Mucosa of rectum (tissue), 2 donors: ENCODE measurements around the gene LYPD5.
A peak's percentile ranks its signal among the peaks of the same experiment; 100 is the strongest.

Source experiments
- H3K27ac ChIP-seq, 2 donors: one replicate each; pipeline ENCODE4 v1.7.0; 2013; ENCODE audit warnings: inconsistent platforms in 2 of 2, low read depth in 2 of 2, low read length in 2 of 2
- H3K27me3 ChIP-seq, 2 donors: one replicate each; pipeline ENCODE4 v1.7.0; 2013; ENCODE audit warnings: low read length in 2 of 2; ENCODE audit not compliant: control insufficient read depth in 2 of 2, insufficient read depth in 2 of 2
- H3K36me3 ChIP-seq, 2 donors: one replicate each; pipeline ENCODE4 v1.7.0; 2013; ENCODE audit warnings: low read length in 2 of 2; ENCODE audit not compliant: control insufficient read depth in 2 of 2, insufficient read depth in 2 of 2
- H3K4me1 ChIP-seq, 2 donors: one replicate each; pipeline ENCODE4 v1.7.0; 2013; ENCODE audit warnings: low read length in 2 of 2, mild to moderate bottlenecking in 1 of 2; ENCODE audit not compliant: control insufficient read depth in 2 of 2, insufficient read depth in 2 of 2
- H3K4me3 ChIP-seq, 2 donors: one replicate each; pipeline ENCODE4 v1.7.0; 2013; ENCODE audit warnings: low read length in 2 of 2
- H3K9ac ChIP-seq, 2 donors: one replicate each; pipeline ENCODE4 v1.7.0; 2013; ENCODE audit warnings: low read length in 2 of 2, low read depth in 1 of 2, mild to moderate bottlenecking in 1 of 2
- H3K9me3 ChIP-seq, 2 donors: one replicate each; pipeline ENCODE4 v1.7.0; 2013; ENCODE audit warnings: low read length in 2 of 2; ENCODE audit not compliant: control insufficient read depth in 2 of 2
- donor health status: healthy.
- donor health status: Normal muscosa, but diverticular disease.

Gene LYPD5

DNA sequence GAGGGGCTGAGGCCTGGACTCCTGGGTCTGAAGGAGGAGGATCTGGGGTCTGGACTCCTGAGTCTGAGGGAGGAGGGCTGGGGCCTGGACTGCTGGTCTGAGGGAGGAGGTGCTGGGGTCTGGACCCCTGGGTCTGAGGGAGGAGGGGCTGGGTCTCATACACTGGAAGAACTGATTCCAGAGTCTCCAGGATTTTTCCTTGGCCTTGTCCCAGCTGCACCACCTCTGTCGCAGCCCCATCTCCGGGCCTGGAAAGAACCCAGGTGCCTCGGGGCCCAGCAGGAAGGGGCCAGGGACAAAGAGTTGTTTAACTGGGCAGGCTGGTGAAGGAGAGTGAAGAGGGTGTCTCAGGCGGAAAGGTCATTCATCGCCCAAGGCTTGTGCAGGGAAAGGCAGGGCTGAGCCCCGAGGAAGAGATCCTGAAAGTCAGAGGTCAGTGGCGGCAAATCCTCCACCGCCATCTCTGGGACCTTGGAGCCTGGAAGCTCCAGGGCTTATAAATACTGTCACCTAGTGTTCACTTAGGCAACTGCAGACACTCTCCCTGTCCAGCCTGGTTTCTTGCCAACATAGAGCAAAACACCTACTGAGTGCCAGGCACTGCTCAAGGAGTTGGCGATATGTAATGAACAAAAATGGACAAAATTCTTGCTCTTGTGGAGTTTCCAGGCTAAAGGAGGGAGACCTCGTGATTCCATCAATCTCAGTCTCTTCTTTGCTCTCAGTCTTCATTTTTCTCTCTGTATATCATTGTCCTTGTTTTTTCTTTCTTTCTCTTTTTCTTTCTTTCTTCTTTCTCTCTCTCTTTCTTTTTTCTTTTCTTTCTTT, 17.1 kb downstream of the LYPD5 start:
- H3K4me1 ChIP-seq = peaks cover 29 to 38% of the 10 kb centered on the region in 2 donors
- H3K27ac ChIP-seq = peak overlapping the region in 1 of 2 donors; percentile 57
- peak overlapping the region in 1 of 2 donors; percentile 59 for H3K9ac ChIP-seq
- H3K27me3 ChIP-seq = no peaks in the 10 kb centered on the region
- H3K4me3 ChIP-seq = peak overlapping the region in 1 of 2 donors; percentile 24
- H3K36me3 ChIP-seq = no peaks in the 10 kb centered on the region
- H3K9me3 ChIP-seq = no peaks in the 10 kb centered on the region

DNA sequence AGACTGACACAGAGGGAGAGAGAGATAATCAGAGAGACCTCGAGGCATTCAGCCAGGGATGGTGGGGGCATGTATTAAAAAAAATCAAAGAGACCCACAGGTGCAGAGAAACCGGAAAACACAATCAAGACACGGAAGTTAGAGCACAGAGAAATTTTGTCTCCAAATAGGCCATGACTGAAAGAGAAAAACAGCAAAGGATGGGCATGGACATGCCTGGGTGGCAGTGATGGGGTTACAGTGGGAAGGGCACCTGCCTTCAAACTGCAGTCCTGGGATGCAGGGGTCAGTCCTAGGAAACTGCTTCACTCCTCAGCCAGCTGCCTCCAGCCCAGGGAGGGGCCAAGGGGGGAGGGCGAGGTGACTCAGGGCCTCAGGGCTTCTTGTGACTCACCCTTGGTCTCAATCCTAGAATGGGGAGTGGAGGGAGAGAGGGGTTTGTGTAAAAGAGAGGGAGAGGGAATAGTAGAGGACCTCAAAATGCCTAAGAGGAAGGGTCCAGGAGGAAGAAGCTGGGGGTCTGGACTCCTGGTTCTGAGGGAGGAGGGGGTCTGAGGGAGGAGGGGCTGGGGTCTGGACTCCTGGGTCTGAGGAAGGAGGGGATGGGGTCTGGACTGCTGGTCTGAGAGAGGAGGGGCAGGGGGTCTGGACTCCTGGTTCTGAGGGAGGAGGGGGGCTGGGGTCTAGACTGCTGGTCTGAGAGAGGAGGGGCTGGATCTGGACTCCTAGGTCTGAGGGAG, 17.8 kb downstream of the LYPD5 start:
- Histone ChIP-seq H3K27ac (peak overlapping the region; percentile 42 to 57), H3K9me3 (no peaks in the 10 kb centered on the region), H3K9ac (peak overlapping the region in 1 of 2 donors; percentile 59), H3K36me3 (no peaks in the 10 kb centered on the region), H3K4me1 (peaks cover 32 to 45% of the 10 kb centered on the region in 2 donors), H3K4me3 (no peak overlapping the region), H3K27me3 (no peaks in the 10 kb centered on the region)

DNA sequence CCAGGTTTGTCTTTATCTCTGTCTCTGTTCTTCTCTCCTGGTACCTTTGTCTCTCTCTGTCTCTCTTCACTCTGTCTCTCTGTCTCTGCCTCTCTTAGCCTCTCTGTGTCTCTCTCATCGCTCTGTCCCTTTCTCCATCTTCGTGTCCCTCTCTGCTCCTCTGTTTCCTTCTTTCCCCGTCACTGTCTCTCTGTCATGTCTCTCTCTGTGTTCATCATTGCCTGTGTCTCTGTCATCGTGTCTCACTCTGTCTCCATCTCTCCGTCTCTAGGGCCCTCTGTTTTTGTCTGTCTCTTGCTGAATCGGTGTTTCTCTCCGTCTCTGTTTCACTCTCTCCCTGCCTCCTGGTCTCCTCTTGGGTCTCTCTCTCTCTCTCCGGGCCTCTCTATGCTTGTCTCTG, 18.6 kb downstream of the LYPD5 start:
- H3K27ac ChIP-seq = peak overlapping the region; percentile 2 to 57
- H3K4me3 ChIP-seq = no peak overlapping the region
- H3K9ac ChIP-seq = no peak overlapping the region
- no peaks in the 10 kb centered on the region for H3K36me3 ChIP-seq
- H3K27me3 ChIP-seq = no peaks in the 10 kb centered on the region
- peaks cover 40 to 51% of the 10 kb centered on the region in 2 donors for H3K4me1 ChIP-seq
- no peaks in the 10 kb centered on the region for H3K9me3 ChIP-seq

DNA sequence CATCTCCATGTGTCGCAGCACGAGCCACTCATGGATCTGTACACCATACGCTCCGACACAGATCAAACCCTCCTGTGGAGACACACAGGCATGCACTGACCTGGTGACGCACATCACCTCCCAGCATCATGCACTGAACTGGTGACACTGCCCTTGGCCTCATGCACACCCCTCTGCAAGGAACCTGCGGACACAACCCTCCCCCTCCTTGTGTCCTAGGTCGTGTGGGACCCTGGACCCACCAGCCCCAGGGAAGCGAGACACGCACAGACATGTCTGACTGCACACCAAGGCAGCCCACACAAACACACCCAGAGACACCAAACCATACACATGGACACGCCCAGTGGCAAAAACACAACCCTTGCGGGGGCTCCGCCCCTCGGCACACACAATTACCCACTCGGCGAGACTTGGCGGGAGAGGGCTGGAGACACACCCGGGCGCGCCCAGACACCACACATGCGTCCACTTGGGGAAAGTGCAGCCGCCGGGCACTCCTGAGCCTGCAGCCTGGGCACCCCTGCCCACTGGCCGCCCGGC, 19.5 kb downstream of the LYPD5 start:
- no peaks in the 10 kb centered on the region for H3K36me3 ChIP-seq
- peak overlapping the region; percentile 33 to 62 for H3K4me3 ChIP-seq
- no peaks in the 10 kb centered on the region for H3K27me3 ChIP-seq
- peaks cover 46 to 58% of the 10 kb centered on the region in 2 donors for H3K4me1 ChIP-seq
- H3K9ac ChIP-seq = peak overlapping the region; percentile 14 to 36
- H3K27ac ChIP-seq = peak overlapping the region; percentile 1 to 59
- H3K9me3 ChIP-seq = no peaks in the 10 kb centered on the region

DNA sequence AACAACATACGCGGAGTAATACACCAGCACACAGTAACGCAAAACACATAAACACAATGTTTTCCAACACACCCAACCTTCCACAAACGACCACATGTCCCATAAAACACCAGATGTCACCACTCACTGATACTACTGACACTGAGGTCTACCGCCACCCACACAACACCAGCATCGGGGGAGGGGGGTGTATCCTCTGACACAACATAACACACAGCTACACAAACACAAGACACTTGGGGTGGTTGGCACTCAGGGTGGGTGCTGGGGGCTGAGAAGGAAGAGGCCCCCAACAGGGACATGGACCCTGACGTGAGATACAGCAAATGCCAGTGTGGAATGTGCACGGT, 20.0 kb downstream of the LYPD5 start:
- Histone ChIP-seq H3K36me3 (no peaks in the 10 kb centered on the region), H3K9ac (peak overlapping the region; percentile 9 to 27), H3K9me3 (no peaks in the 10 kb centered on the region), H3K4me3 (peak overlapping the region; percentile 33 to 62), H3K27ac (peak overlapping the region in 1 of 2 donors; percentile 59), H3K4me1 (peaks cover 51 to 63% of the 10 kb centered on the region in 2 donors), H3K27me3 (no peaks in the 10 kb centered on the region)

DNA sequence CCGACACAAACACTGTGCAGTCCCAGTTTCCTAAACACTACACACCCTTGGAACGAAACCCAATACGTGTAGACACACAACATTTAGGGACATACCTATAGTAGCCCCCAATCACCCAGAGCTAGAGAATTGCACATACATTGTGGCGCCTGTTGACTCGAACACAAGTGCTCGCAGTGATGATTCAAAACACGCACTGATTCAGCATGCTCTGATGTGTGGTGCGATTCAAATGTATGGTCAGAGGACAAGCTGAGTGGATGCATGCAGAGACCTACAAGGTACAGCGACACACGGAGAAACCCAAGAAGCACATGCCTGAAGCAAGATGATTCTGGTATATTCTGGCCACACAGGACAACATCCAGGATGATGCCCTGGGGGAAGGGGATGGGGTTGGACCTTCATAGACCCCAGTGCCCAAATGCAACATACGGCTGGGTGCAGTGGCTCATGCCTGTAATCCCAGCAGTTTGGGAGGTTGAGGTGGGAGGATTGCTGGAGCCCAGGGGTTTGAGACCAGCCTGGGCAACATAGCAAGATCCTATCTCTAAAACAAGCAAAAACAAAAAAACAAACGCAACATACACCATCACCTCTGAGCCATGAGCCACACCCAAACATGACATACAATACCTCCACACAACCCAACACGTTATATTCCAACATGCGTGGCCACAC, 20.5 kb downstream of the LYPD5 start:
- Histone ChIP-seq H3K27me3 (no peaks in the 10 kb centered on the region), H3K27ac (peak overlapping the region in 1 of 2 donors; percentile 91), H3K4me1 (peaks cover 56 to 63% of the 10 kb centered on the region in 2 donors), H3K4me3 (peak overlapping the region in 1 of 2 donors; percentile 62), H3K36me3 (no peaks in the 10 kb centered on the region), H3K9ac (peak overlapping the region in 1 of 2 donors; percentile 75), H3K9me3 (no peaks in the 10 kb centered on the region)

DNA sequence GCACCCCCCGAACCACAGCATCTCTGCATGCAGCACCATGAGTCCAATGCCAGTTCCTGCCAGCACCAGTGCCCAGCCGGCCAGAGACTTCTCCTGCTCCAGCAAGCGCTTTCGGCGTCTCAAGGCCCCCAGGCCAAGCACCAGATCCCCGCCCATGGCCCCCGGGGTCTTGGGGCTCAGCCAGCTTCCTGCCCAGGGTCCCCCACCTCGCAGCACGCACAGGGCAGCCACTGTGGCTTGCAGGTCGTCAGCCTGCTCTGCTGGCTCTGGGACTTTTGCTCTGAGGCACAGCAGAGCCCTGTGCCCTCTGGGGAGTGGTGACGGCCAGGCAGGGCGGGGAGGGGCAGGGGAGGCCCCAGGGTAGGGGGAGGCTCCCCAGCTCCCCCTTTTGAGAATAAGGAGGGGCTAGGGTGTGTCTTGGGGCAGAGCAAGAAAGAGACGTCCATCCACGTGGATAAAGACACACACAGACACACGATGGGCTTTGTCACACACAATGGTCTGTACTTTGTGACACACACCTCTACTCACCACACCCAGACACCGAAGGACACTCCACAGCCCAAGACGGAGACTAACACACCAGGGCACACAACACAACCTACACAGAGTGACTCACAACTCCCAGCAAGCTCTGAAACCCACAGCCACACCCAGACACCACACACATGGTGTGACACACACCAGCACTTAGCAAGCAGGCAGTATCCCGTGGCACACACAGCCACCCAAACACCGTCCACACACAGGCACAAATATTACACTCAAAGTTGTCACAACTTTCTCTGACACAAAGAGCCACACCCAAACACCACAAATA, 21.3 kb downstream of the LYPD5 start, which contains the start of gene KCNN4:
Gene KCNN4, minus strand, starts transcription at position 268 of the 820 bp plus-strand sequence. Its CDS starts 112 bp downstream, at position 156.
- H3K9ac ChIP-seq = peak within 1 kb of the TSS; percentile 75 to 87
- H3K36me3 ChIP-seq = no peaks in the 10 kb centered on the region
- H3K27me3 ChIP-seq = no peaks in the 10 kb centered on the region
- H3K4me1 ChIP-seq = peaks cover 64 to 70% of the 10 kb centered on the region in 2 donors
- peak within 1 kb of the TSS; percentile 91 to 92 for H3K27ac ChIP-seq
- H3K4me3 ChIP-seq = peak within 1 kb of the TSS; percentile 71
- no peaks in the 10 kb centered on the region for H3K9me3 ChIP-seq

DNA sequence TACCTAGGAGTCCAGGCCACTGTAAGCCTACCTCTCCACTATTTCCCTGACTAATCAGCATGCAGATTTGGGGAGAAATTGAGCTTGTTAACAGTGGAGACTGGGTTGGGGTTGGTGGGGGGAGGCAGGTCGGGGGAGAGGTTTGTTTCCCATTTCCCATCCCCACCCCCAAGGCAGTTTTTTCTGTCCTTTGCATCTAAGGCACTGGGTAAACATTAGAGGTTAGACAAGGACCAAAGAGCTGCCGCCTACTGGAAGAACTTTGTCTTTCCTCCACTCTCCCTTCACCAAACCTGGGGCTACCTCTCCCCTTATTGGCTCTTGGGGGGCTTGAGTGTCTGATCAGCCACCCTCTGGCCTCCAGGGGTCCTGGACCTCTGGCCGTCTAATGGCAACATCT, 22.4 kb downstream of the LYPD5 start:
- Histone ChIP-seq H3K27me3 (no peaks in the 10 kb centered on the region), H3K4me1 (peaks cover 66 to 76% of the 10 kb centered on the region in 2 donors), H3K9me3 (no peaks in the 10 kb centered on the region), H3K36me3 (no peaks in the 10 kb centered on the region), H3K9ac (peak overlapping the region; percentile 75 to 87), H3K27ac (peak overlapping the region; percentile 91 to 92), H3K4me3 (peak overlapping the region; percentile 71)

DNA sequence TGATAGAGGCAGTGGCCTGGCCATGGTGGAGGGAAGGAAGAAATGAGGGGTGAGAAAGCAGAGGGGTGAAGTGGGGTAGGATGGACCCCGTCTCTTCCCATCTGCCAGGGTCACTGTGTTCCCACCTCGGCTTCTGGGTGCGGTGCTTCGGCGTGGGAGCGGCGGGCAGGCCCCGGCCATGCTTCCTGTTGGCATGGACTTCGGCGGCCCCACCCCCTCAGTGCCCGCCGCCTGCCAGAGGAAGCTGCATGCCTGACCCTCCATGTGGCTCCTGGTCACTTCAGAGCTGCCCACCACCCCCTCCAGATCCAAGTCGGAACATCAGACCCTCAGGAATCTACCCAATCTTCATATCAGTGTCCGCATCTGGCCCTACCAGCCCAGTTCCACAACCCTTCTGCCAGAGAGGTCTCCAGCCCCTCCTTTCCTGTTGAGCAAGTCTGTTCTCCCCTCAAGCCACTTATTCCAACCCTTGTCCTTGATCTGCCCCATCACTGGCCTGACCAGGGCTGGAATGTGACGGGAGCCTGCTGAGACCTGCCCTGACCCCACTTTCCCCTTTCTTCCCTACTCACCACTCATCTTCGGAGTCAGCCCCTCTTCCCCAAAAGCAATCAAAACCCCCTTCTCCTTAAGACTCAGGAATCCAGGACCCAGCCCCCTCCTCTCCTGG, 23.0 kb downstream of the LYPD5 start:
- Histone ChIP-seq H3K4me3 (peak overlapping the region; percentile 71), H3K27ac (peak overlapping the region; percentile 91 to 92), H3K27me3 (no peaks in the 10 kb centered on the region), H3K4me1 (peaks cover 63 to 75% of the 10 kb centered on the region in 2 donors), H3K9ac (peak overlapping the region; percentile 75 to 87), H3K9me3 (no peaks in the 10 kb centered on the region), H3K36me3 (no peaks in the 10 kb centered on the region)
